PC-3 (cell line): ENCODE data around the gene ISY1. TPM values are rescaled to one million over a fixed set of nuclear protein-coding genes. Genes with fewer than 3 reads are reported as not detected.

Source experiments
- ATAC-seq: fragments of 200-7000 bp; cut with Tn5 transposase; 2 replicates; pipeline ENCODE4 v1.9.1; 2020; ENCODE audit warnings: mild to moderate bottlenecking, moderate library complexity
- BruUV-seq: library from RNA; stranded (reverse); fragments of 400-500 nt; replicated peaks from 2 replicates; lab custom pipeline; 2021; lab: Mats Ljungman, UMichigan
- CTCF ChIA-PET: fragments of 300-600 bp; sonication (Branson Sonifier 250); formaldehyde crosslinking; loops from one replicate; lab custom pipeline; 2022; ENCODE audit warnings: antibody characterized with exemption; lab: Charles Lee
- POLR2A ChIA-PET: fragments of 300-600 bp; sonication (Branson Sonifier 250); formaldehyde crosslinking; loops from one replicate; lab custom pipeline; 2022; ENCODE audit warnings: antibody characterized with exemption; ENCODE audit not compliant: unreplicated experiment; lab: Charles Lee
- DNase-seq: peaks from one replicate; pipeline ENCODE4 v3.0.0-alpha.2; 2015
- H2AFZ ChIP-seq: fragments of 300-600 bp; sonication (generic); 2 replicates; pipeline ENCODE4 v1.6.0; 2016; ENCODE audit warnings: antibody characterized with exemption, low read length
- H3F3A ChIP-seq: fragments of 300-600 bp; sonication (generic); one replicate; pipeline ENCODE4 v1.6.0; 2017; ENCODE audit warnings: antibody characterized with exemption, low read length, control low read depth, mild to moderate bottlenecking; ENCODE audit not compliant: unreplicated experiment
- H3K27ac ChIP-seq: fragments of 300-600 bp; sonication (generic); 2 replicates; pipeline ENCODE4 v1.5.1; 2016; ENCODE audit warnings: mild to moderate bottlenecking, low read length
- H3K27me3 ChIP-seq: fragments of 300-600 bp; sonication (generic); 2 replicates; pipeline ENCODE4 v1.6.1; 2016; ENCODE audit warnings: low read length, mixed read lengths
- H3K36me3 ChIP-seq: fragments of 300-600 bp; sonication (generic); 2 replicates; pipeline ENCODE4 v1.6.1; 2016; ENCODE audit warnings: low read depth, mixed run types, low read length, mixed read lengths
- H3K4me1 ChIP-seq: fragments of 300-600 bp; sonication (generic); 2 replicates; pipeline ENCODE4 v1.5.1; 2016; ENCODE audit warnings: low read length; ENCODE audit not compliant: insufficient read depth
- H3K4me2 ChIP-seq: fragments of 300-600 bp; sonication (generic); 2 replicates; pipeline ENCODE4 v1.6.0; 2016; ENCODE audit warnings: low read length
- H3K4me3 ChIP-seq: fragments of 300-600 bp; sonication (generic); 2 replicates; pipeline ENCODE4 v1.5.1; 2016; ENCODE audit warnings: mild to moderate bottlenecking, low read length, mixed read lengths
- H3K79me2 ChIP-seq: fragments of 300-600 bp; sonication (generic); 2 replicates; pipeline ENCODE4 v1.6.1; 2017; ENCODE audit warnings: low read length, mixed read lengths
- H3K9ac ChIP-seq: fragments of 300-600 bp; sonication (generic); 2 replicates; pipeline ENCODE4 v1.6.0; 2016; ENCODE audit warnings: mild to moderate bottlenecking, low read length
- H3K9me2 ChIP-seq: fragments of 300-600 bp; sonication (generic); replicated peaks from 2 replicates; pipeline ENCODE4 v1.6.1; 2016; ENCODE audit warnings: mixed run types, low read length, mixed read lengths
- H3K9me3 ChIP-seq: fragments of 300-600 bp; sonication (generic); 2 replicates; pipeline ENCODE4 v1.6.1; 2016; ENCODE audit warnings: low read length, mixed read lengths
- H4K20me1 ChIP-seq: fragments of 300-600 bp; sonication (generic); 2 replicates; pipeline ENCODE4 v1.6.1; 2016; ENCODE audit warnings: low read length, mixed read lengths
- CTCF ChIP-seq: fragments of 300-600 bp; sonication (generic); conservative IDR thresholded peaks from 2 replicates; pipeline ENCODE4 v1.5.1; 2017; ENCODE audit warnings: antibody characterized with exemption, low read depth, mild to moderate bottlenecking, low read length
- EZH2 ChIP-seq: fragments of 300-600 bp; sonication (generic); IDR thresholded peaks from one replicate; pipeline ENCODE4 v1.6.1; 2017; ENCODE audit warnings: antibody characterized with exemption, mild to moderate bottlenecking, low read length; ENCODE audit not compliant: unreplicated experiment
- EZH2phosphoT487 ChIP-seq: fragments of 300-600 bp; sonication (generic); IDR thresholded peaks from 2 replicates; pipeline ENCODE4 v1.6.1; 2018; ENCODE audit warnings: mild to moderate bottlenecking, antibody characterized with exemption, low read length, borderline replicate concordance
- intact Hi-C: fragments of 100-400 bp; cut with micrococcal nuclease; formaldehyde crosslinking; loops from 2 replicates; pipeline ENCODE4 v1.9.0; 2023
- total RNA-seq: library from RNA; depleted of rRNA; stranded (reverse); fragments of >200 nt; gene quantifications from 2 replicates; pipeline ENCODE4 v1.2.3, GENCODE V29; 2014

Gene ISY1
- total RNA-seq, 1 experiment from 2014 or later = 18.1 TPM

GRCh38 chr3:129085165-129085715, 75.6 kb downstream of the ISY1 start:
- H3K9me2 ChIP-seq = no peaks in the 10 kb centered on the region
- no peaks in the 10 kb centered on the region for H3F3A ChIP-seq
- no TSS peak for BruUV-seq
- no peak overlapping the region for H3K4me3 ChIP-seq
- no peak overlapping the region for H3K9ac ChIP-seq
- no peak for ATAC-seq
- no peaks in the 10 kb centered on the region for H3K4me1 ChIP-seq
- no peak overlapping the region for H2AFZ ChIP-seq
- intact Hi-C loops = no loop called here
- TF ChIP-seq EZH2phosphoT487 (no peak), CTCF (no peak), EZH2 (no peak)
- no peaks in the 10 kb centered on the region for H4K20me1 ChIP-seq
- POLR2A ChIA-PET = no interaction called here
- no peak for DNase-seq
- no peak overlapping the region for H3K4me2 ChIP-seq
- H3K36me3 ChIP-seq = no peaks in the 10 kb centered on the region
- H3K27me3 ChIP-seq = no peaks in the 10 kb centered on the region
- H3K27ac ChIP-seq = no peak overlapping the region
- H3K79me2 ChIP-seq = no peaks in the 10 kb centered on the region
- CTCF ChIA-PET = no interaction called here
- H3K9me3 ChIP-seq = no peaks in the 10 kb centered on the region

GRCh38 chr3:129084501-129084900, 76.4 kb downstream of the ISY1 start:
- BruUV-seq = no TSS peak
- Histone ChIP-seq H3K27ac (no peak overlapping the region), H4K20me1 (no peaks in the 10 kb centered on the region), H3K9me2 (no peaks in the 10 kb centered on the region), H3F3A (no peaks in the 10 kb centered on the region), H3K27me3 (no peaks in the 10 kb centered on the region), H3K4me1 (no peaks in the 10 kb centered on the region), H3K79me2 (no peaks in the 10 kb centered on the region), H2AFZ (no peak overlapping the region), H3K4me3 (no peak overlapping the region), H3K4me2 (no peak overlapping the region), H3K36me3 (no peaks in the 10 kb centered on the region), H3K9me3 (no peaks in the 10 kb centered on the region), H3K9ac (no peak overlapping the region)
- ChIA-PET POLR2A (no interaction called here), CTCF (no interaction called here)
- ATAC-seq (no peak), DNase-seq (no peak)
- TF ChIP-seq CTCF (no peak), EZH2phosphoT487 (no peak), EZH2 (no peak)
- intact Hi-C loops = no loop called here

GRCh38 chr3:129082026-129082425, 78.8 kb downstream of the ISY1 start:
- CTCF ChIA-PET = no interaction called here
- BruUV-seq = no TSS peak
- no peak for TF ChIP-seq CTCF
- no peak for TF ChIP-seq EZH2

More at GRCh38 chr3:129082026-129082425, 78.8 kb downstream of the ISY1 start:
- Histone ChIP-seq H3K4me3 (no peak overlapping the region), H3K27me3 (no peaks in the 10 kb centered on the region), H3K4me2 (no peak overlapping the region), H4K20me1 (no peaks in the 10 kb centered on the region), H3K27ac (no peak overlapping the region), H3K9ac (no peak overlapping the region), H3K36me3 (no peaks in the 10 kb centered on the region), H3F3A (no peaks in the 10 kb centered on the region), H2AFZ (no peak overlapping the region), H3K9me2 (no peaks in the 10 kb centered on the region), H3K79me2 (no peaks in the 10 kb centered on the region), H3K4me1 (no peaks in the 10 kb centered on the region; the same call in 1 of the 2 replicates), H3K9me3 (no peaks in the 10 kb centered on the region)
- intact Hi-C loops = no loop called here
- POLR2A ChIA-PET = no interaction called here
- no peak for ATAC-seq
- no peak for DNase-seq
